Mesendoderm (in vitro differentiated cells): Measurements from ENCODE around the gene OXSR1.

Source experiments
- DNase-seq: peaks from one replicate; pipeline ENCODE4 v3.0.0; 2013
- H2AK5ac ChIP-seq: 2 replicates; pipeline ENCODE4 v1.6.1; 2013; ENCODE audit warnings: low read length, inconsistent platforms
- H2BK120ac ChIP-seq: 2 replicates; pipeline ENCODE4 v1.6.1; 2013; ENCODE audit warnings: low read depth, mild to moderate bottlenecking, low read length, moderate library complexity, mixed read lengths
- H2BK15ac ChIP-seq: replicated peaks from 2 replicates; pipeline ENCODE4 v1.6.1; 2013; ENCODE audit warnings: low read depth, mild to moderate bottlenecking, moderate library complexity
- H2BK5ac ChIP-seq: 2 replicates; pipeline ENCODE4 v1.6.1; 2013; ENCODE audit warnings: low read length, inconsistent platforms
- H3K18ac ChIP-seq: 2 replicates; pipeline ENCODE4 v1.6.1; 2013; ENCODE audit warnings: mild to moderate bottlenecking, low read length, mixed read lengths
- H3K23ac ChIP-seq: one replicate; pipeline ENCODE4 v1.6.1; 2013; ENCODE audit warnings: low read length
- H3K27ac ChIP-seq: 2 replicates; pipeline ENCODE4 v1.5.1; 2013; ENCODE audit warnings: low read depth, mild to moderate bottlenecking, inconsistent platforms, low read length, moderate library complexity
- H3K27me3 ChIP-seq: 2 replicates; pipeline ENCODE4 v1.6.1; 2013; ENCODE audit warnings: low read length, control low read depth, mild to moderate bottlenecking, inconsistent platforms; ENCODE audit not compliant: insufficient read depth, poor library complexity
- H3K36me3 ChIP-seq: 2 replicates; pipeline ENCODE4 v1.6.1; 2013; ENCODE audit warnings: low read length, inconsistent platforms; ENCODE audit not compliant: control insufficient read depth, insufficient read depth
- H3K4ac ChIP-seq: one replicate; pipeline ENCODE4 v1.6.1; 2013; ENCODE audit warnings: low read depth, mild to moderate bottlenecking, low read length, moderate library complexity
- H3K4me1 ChIP-seq: 2 replicates; pipeline ENCODE4 v1.6.1; 2013; ENCODE audit warnings: low read depth, low read length, inconsistent platforms; ENCODE audit not compliant: control insufficient read depth
- H3K4me2 ChIP-seq: 2 replicates; pipeline ENCODE4 v1.6.1; 2013; ENCODE audit warnings: low read length
- H3K4me3 ChIP-seq: 2 replicates; pipeline ENCODE4 v1.5.1; 2013; ENCODE audit warnings: mild to moderate bottlenecking, low read length
- H3K56ac ChIP-seq: one replicate; pipeline ENCODE4 v1.6.1; 2013; ENCODE audit warnings: low read length
- H3K79me1 ChIP-seq: 2 replicates; pipeline ENCODE4 v1.6.1; 2013; ENCODE audit warnings: low read length, inconsistent platforms
- H3K79me2 ChIP-seq: 2 replicates; pipeline ENCODE4 v1.6.1; 2013; ENCODE audit warnings: mild to moderate bottlenecking, low read length; ENCODE audit not compliant: control insufficient read depth, insufficient read depth
- H3K9ac ChIP-seq: 2 replicates; pipeline ENCODE4 v1.6.1; 2013; ENCODE audit warnings: low read length, inconsistent platforms
- H4K5ac ChIP-seq: one replicate; pipeline ENCODE4 v1.6.1; 2013; ENCODE audit warnings: low read length
- H4K8ac ChIP-seq: one replicate; pipeline ENCODE4 v1.6.1; 2013; ENCODE audit warnings: low read depth, mild to moderate bottlenecking, control low read depth, low read length, moderate library complexity
- WGBS: extraction: QIAGEN DNeasy Blood & Tissue Kit; methylation state at CpG from one replicate; pipeline ENCODE4 v1.1.7; 2013; ENCODE audit warnings: low lambda C conversion rate, missing lambda C conversion rate; ENCODE audit not compliant: insufficient coverage; ENCODE audit errors: extremely low coverage; 5-methylcytosine and 5-hydroxymethylcytosine counted together

The OXSR1 gene

GRCh38 chr3:38146504-38146903 lies 18.8 kb upstream of the OXSR1 start:
- Histone ChIP-seq H2BK120ac (no peak overlapping the region), H2BK5ac (no peak overlapping the region), H4K5ac (no peak overlapping the region), H3K27ac (no peak overlapping the region), H3K9ac (no peak overlapping the region), H4K8ac (no peak overlapping the region), H3K79me2 (no peaks in the 10 kb centered on the region), H3K36me3 (no peaks in the 10 kb centered on the region), H3K18ac (no peak overlapping the region), H3K4ac (no peak overlapping the region), H3K56ac (no peak overlapping the region), H3K4me3 (no peak overlapping the region), H3K4me1 (no peaks in the 10 kb centered on the region), H2AK5ac (no peak overlapping the region), H3K4me2 (no peak overlapping the region), H3K27me3 (no peaks in the 10 kb centered on the region), H3K79me1 (no peaks in the 10 kb centered on the region), H2BK15ac (no peak overlapping the region), H3K23ac (no peak overlapping the region)
- DNase-seq = no peak
- no CpG with 5 or more reads among the region's 2 CpGs for WGBS

GRCh38 chr3:38147421-38147820 lies 17.9 kb upstream of the OXSR1 start:
- Histone ChIP-seq H2BK15ac (no peak overlapping the region), H4K8ac (no peak overlapping the region), H3K4me3 (no peak overlapping the region), H3K79me2 (no peaks in the 10 kb centered on the region), H3K27ac (no peak overlapping the region), H3K18ac (no peak overlapping the region), H2BK5ac (no peak overlapping the region), H3K4ac (no peak overlapping the region), H3K4me2 (no peak overlapping the region), H2BK120ac (no peak overlapping the region), H3K23ac (no peak overlapping the region), H3K27me3 (no peaks in the 10 kb centered on the region), H3K36me3 (no peaks in the 10 kb centered on the region), H4K5ac (no peak overlapping the region), H2AK5ac (no peak overlapping the region), H3K56ac (no peak overlapping the region), H3K9ac (no peak overlapping the region), H3K79me1 (no peaks in the 10 kb centered on the region), H3K4me1 (no peaks in the 10 kb centered on the region)
- WGBS = no CpG with 5 or more reads among the region's 3 CpGs
- DNase-seq = no peak

- WGBS = no CpG with 5 or more reads among the region's 5 CpGs
- Histone ChIP-seq H4K8ac (no peak overlapping the region), H4K5ac (no peak overlapping the region), H3K27me3 (no peaks in the 10 kb centered on the region), H2BK5ac (no peak overlapping the region), H3K79me1 (no peaks in the 10 kb centered on the region), H3K9ac (no peak overlapping the region), H3K23ac (no peak overlapping the region), H3K4ac (no peak overlapping the region), H3K56ac (no peak overlapping the region), H3K27ac (no peak overlapping the region), H3K4me3 (no peak overlapping the region), H3K79me2 (no peaks in the 10 kb centered on the region), H3K4me1 (no peaks in the 10 kb centered on the region), H3K4me2 (no peak overlapping the region), H2BK120ac (no peak overlapping the region), H2BK15ac (no peak overlapping the region), H2AK5ac (no peak overlapping the region), H3K36me3 (no peaks in the 10 kb centered on the region), H3K18ac (no peak overlapping the region)
- DNase-seq = no peak
Measured at GRCh38 chr3:38148311-38148882, 16.9 kb upstream of the OXSR1 start.

- no CpG with 5 or more reads among the region's 3 CpGs for WGBS
- no peak for DNase-seq
- Histone ChIP-seq H3K27me3 (no peaks in the 10 kb centered on the region), H3K27ac (no peak overlapping the region), H3K4ac (no peak overlapping the region), H2BK5ac (no peak overlapping the region), H3K23ac (no peak overlapping the region), H3K79me1 (no peaks in the 10 kb centered on the region), H2AK5ac (no peak overlapping the region), H3K79me2 (no peaks in the 10 kb centered on the region), H2BK15ac (no peak overlapping the region), H3K9ac (no peak overlapping the region), H3K4me1 (no peaks in the 10 kb centered on the region), H2BK120ac (no peak overlapping the region), H3K4me2 (no peak overlapping the region), H3K56ac (no peak overlapping the region), H3K18ac (no peak overlapping the region), H4K5ac (no peak overlapping the region), H3K4me3 (no peak overlapping the region), H3K36me3 (no peaks in the 10 kb centered on the region), H4K8ac (no peak overlapping the region)
Measured at GRCh38 chr3:38149708-38150107, 15.6 kb upstream of the OXSR1 start.

- no peak for DNase-seq
Measured at GRCh38 chr3:38150780-38151528, 14.4 kb upstream of the OXSR1 start.

More at GRCh38 chr3:38150780-38151528, 14.4 kb upstream of the OXSR1 start:
- no peak overlapping the region for H3K4me3 ChIP-seq
- H3K36me3 ChIP-seq = no peaks in the 10 kb centered on the region
- H3K27me3 ChIP-seq = no peaks in the 10 kb centered on the region
- H3K79me1 ChIP-seq = no peaks in the 10 kb centered on the region
- H4K5ac ChIP-seq = no peak overlapping the region
- H3K18ac ChIP-seq = no peak overlapping the region
- H3K79me2 ChIP-seq = no peaks in the 10 kb centered on the region
- H2BK120ac ChIP-seq = no peak overlapping the region
- H3K27ac ChIP-seq = no peak overlapping the region
- H3K4me2 ChIP-seq = no peak overlapping the region
- H3K56ac ChIP-seq = no peak overlapping the region
- H2BK15ac ChIP-seq = no peak overlapping the region
- no peak overlapping the region for H3K4ac ChIP-seq
- H2AK5ac ChIP-seq = no peak overlapping the region
- H2BK5ac ChIP-seq = no peak overlapping the region
- no peak overlapping the region for H3K9ac ChIP-seq
- no peak overlapping the region for H4K8ac ChIP-seq
- no peaks in the 10 kb centered on the region for H3K4me1 ChIP-seq
- no CpG with 5 or more reads among the region's 3 CpGs for WGBS
- H3K23ac ChIP-seq = no peak overlapping the region
